HG02852 (cell line): ENCODE data around the gene BTBD3.
A peak's percentile ranks its signal among the peaks of the same experiment; 100 is the strongest.

Source experiments
- ATAC-seq: cut with Tn5 transposase; IDR thresholded peaks from one replicate; pipeline ENCODE4 v1.9.1; 2021; ENCODE audit warnings: mild to moderate bottlenecking, moderate library complexity; ENCODE audit not compliant: unreplicated experiment

BTBD3 gene

GRCh38 chr20:11917663-11918062, at the start of gene BTBD3:
BTBD3 (plus strand) TSS chr20:11917893; CDS start chr20:11918276, 383 bp downstream.
- peak; percentile 75 for ATAC-seq

DNA sequence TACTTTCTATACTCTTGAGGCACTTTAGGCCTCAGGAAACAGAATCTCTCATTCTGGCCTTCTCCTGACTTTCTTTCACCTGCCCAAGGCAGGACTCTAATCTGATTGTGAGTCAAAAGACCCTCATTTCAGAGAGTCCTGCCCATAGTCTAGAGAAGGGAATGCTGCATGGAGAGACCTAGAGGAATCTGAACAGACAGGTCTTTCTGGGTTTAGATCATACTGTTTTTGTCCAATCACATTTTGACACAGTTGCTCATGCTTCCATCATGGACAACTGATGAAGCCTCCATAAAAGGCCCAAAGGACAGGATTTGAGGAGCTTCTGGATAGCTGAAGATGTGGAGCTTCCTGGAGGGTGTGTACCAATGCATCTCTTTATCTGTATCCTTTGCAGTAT, 48.1 kb upstream of the BTBD3 start:
- ATAC-seq, result no peak

GRCh38 chr20:11870411-11870810, 47.3 kb upstream of the BTBD3 start:
- ATAC-seq, result no peak

GRCh38 chr20:11876555-11876954, 41.1 kb upstream of the BTBD3 start:
- no peak for ATAC-seq

- no peak for ATAC-seq
These were observed 37.0 kb upstream of the BTBD3 start for GRCh38 chr20:11880680-11881079.

- ATAC-seq, result no peak
These were observed 36.2 kb upstream of the BTBD3 start for GRCh38 chr20:11881449-11881848.

- ATAC-seq, result no peak
These were observed 35.0 kb upstream of the BTBD3 start for GRCh38 chr20:11882651-11883050.

- no peak for ATAC-seq
These were observed 29.0 kb upstream of the BTBD3 start for GRCh38 chr20:11888648-11889047.

DNA sequence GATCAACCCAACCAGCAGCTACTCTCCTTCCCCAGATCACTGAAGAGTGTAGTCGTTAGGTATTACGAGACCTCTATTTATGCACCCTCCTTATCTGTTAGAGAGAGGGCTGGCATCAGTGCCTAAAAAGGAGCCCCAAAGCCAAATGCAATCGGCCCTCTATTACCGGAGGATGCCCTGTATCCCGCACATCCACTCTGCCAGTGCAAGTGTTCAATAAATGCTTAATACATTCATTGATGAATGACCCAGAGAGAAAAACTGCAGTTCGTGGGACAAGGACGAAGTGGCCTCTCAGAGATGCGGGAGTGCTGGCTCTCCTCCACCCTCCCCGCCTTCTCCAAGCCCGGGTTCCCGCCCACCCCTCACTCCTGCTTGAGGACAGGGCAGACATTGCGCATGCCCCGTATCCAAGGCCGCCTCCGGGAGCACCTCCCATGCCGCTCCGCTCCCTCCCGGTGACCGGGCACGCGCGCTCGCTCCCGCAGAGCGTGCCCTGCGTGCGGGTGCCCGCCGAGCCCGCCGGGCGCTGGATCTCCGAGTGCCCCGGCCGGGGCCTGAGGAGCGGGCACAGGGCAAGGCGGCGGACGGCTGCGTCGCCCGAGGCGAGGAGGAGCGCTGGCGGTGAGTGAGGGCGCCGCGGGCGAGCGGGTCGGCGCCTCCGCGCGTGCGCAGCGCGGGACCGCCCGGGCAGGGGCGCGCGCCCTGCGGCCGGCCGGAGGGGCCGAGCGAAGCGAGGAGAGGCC, 27.2 kb upstream of the BTBD3 start:
- peak; percentile 55 for ATAC-seq

DNA sequence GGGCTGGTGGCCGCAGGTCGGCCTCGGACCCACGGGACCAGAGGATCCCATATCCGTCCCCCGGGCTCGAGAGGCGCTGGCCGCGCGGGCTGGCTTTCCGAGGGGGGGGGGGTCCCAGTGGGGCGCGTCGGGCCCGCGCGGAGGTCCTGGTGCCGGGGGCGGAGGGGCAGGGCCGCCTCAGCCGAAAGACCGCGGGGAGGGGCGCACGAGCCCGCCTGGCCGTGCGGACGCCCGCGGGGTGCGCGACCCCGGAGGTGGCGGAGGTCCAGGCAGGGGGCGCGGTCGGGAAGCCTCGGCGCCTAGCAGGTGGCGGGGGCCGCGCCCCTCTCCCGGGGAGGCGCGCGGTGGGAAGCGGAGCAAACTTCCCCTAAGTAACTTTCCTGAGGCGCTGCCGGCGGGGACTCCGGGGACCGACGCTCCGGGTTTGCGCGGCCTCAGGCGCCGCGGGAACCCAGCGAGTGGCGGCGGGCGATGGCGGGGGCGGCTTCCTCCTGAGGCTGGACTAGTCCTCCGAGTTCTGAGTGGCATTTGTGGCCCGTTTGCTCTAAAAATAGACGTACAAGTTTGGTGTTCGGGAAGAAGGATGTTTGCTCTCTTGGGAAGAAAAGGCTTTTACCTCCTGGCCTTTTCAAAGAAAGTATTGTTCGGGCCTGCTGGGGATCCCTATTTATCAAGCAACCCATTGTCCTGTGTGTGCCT, 26.5 kb upstream of the BTBD3 start:
- peak; percentile 27 for ATAC-seq

GRCh38 chr20:11891776-11892545, 25.7 kb upstream of the BTBD3 start:
- ATAC-seq, result peak; percentile 44

- no peak for ATAC-seq
These were observed 23.6 kb upstream of the BTBD3 start for GRCh38 chr20:11894062-11894461.

GRCh38 chr20:11895861-11896387, 21.8 kb upstream of the BTBD3 start:
- no peak for ATAC-seq

GRCh38 chr20:11901127-11901526, 16.6 kb upstream of the BTBD3 start:
- ATAC-seq, result no peak

GRCh38 chr20:11902285-11902697, 15.4 kb upstream of the BTBD3 start:
- ATAC-seq, result no peak

- ATAC-seq, result no peak
These were observed 12.1 kb upstream of the BTBD3 start for GRCh38 chr20:11905460-11906179.

- ATAC-seq, result no peak
These were observed 10.8 kb upstream of the BTBD3 start for GRCh38 chr20:11906626-11907480.

DNA sequence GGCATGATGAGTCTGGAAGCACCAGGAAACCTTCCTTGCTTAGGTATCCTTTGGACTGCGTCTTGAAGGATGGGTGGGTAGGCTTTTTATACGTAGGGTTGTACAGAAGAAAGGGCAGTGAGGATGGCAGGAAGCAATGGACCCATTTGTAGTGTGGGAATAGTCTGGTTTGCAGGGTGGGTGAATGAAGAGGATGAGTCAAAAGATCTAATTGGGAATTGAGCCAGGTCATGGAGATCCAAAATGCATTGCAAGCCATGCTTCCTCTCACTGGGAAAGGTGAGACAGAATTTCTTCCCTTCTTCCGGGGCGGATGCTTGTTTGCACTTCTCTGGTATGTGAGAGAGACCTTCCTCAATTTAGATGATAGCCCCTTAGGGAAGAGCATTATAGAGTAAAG, 10.1 kb upstream of the BTBD3 start:
- no peak for ATAC-seq

GRCh38 chr20:11912013-11912658, 5.6 kb upstream of the BTBD3 start:
- ATAC-seq, result no peak
